Mesenchymal stem cell (in vitro differentiated cells and primary cell): ENCODE data around the gene RBMS3.

ENCODE experiments used
- DNase-seq: peaks from one replicate; pipeline ENCODE4 v3.0.0-alpha.2; 2013
- H2AFZ ChIP-seq: one replicate; pipeline ENCODE4 v1.6.1; 2013; ENCODE audit warnings: low read depth, mild to moderate bottlenecking, control low read depth, inconsistent platforms, low read length, moderate library complexity
- H2AK5ac ChIP-seq: 2 replicates; pipeline ENCODE4 v1.6.1; 2013; ENCODE audit warnings: low read length, moderate library complexity, mild to moderate bottlenecking, inconsistent platforms; ENCODE audit not compliant: severe bottlenecking
- H2BK120ac ChIP-seq: one replicate; pipeline ENCODE4 v1.6.1; 2013; ENCODE audit warnings: low read depth, mild to moderate bottlenecking, inconsistent platforms, low read length, moderate library complexity
- H2BK12ac ChIP-seq, 2 experiments: one replicate each; pipeline ENCODE4 v1.6.1; 2013; ENCODE audit warnings: inconsistent platforms in 2 of 2, low read length in 2 of 2, mild to moderate bottlenecking in 2 of 2, moderate library complexity in 2 of 2, control low read depth in 1 of 2
- H2BK15ac ChIP-seq: one replicate; pipeline ENCODE4 v1.6.1; 2013; ENCODE audit warnings: mild to moderate bottlenecking, low read depth, inconsistent platforms; ENCODE audit not compliant: poor library complexity, severe bottlenecking
- H2BK5ac ChIP-seq: 2 replicates; pipeline ENCODE4 v1.6.1; 2013; ENCODE audit warnings: low read depth, mild to moderate bottlenecking, low read length, control low read depth, inconsistent platforms; ENCODE audit not compliant: poor library complexity, severe bottlenecking
- H3K14ac ChIP-seq, 2 experiments: one replicate each; pipeline ENCODE4 v1.6.1; 2013; ENCODE audit warnings: inconsistent platforms in 2 of 2, low read length in 2 of 2, control low read depth in 1 of 2, mild to moderate bottlenecking in 1 of 2, moderate library complexity in 1 of 2
- H3K18ac ChIP-seq, 2 experiments: one replicate each; pipeline ENCODE4 v1.6.1; 2013; ENCODE audit warnings: inconsistent platforms in 2 of 2, low read length in 2 of 2, control low read depth in 1 of 2, low read depth in 1 of 2, mild to moderate bottlenecking in 1 of 2
- H3K23ac ChIP-seq, 2 experiments: one replicate each; pipeline ENCODE4 v1.6.1; 2013; ENCODE audit warnings: inconsistent platforms in 2 of 2, low read length in 2 of 2, mild to moderate bottlenecking in 2 of 2, moderate library complexity in 2 of 2, control low read depth in 1 of 2
- H3K27ac ChIP-seq: 2 replicates; pipeline ENCODE4 v1.5.1; 2013; ENCODE audit warnings: mild to moderate bottlenecking, moderate library complexity, low read length, control low read depth, inconsistent platforms; ENCODE audit not compliant: poor library complexity, severe bottlenecking
- H3K27me3 ChIP-seq, 2 experiments: 2 replicates each; pipeline versions ENCODE4 v1.6.1 to v1.7.0; 2013; ENCODE audit warnings: low read length in 2 of 2, mild to moderate bottlenecking in 2 of 2, moderate library complexity in 2 of 2, control low read depth in 1 of 2, inconsistent platforms in 1 of 2; ENCODE audit not compliant: control insufficient read depth in 1 of 2, insufficient read depth in 1 of 2
- H3K36me3 ChIP-seq, 2 experiments: 2 replicates each; pipeline versions ENCODE4 v1.6.1 to v1.7.0; 2013; ENCODE audit warnings: low read length in 2 of 2, control low read depth in 1 of 2, inconsistent platforms in 1 of 2, low read depth in 1 of 2, mild to moderate bottlenecking in 1 of 2; ENCODE audit not compliant: insufficient read depth in 2 of 2, control insufficient read depth in 1 of 2
- H3K4ac ChIP-seq, 2 experiments: one replicate each; pipeline ENCODE4 v1.6.1; 2013; ENCODE audit warnings: inconsistent platforms in 2 of 2, low read length in 2 of 2, mild to moderate bottlenecking in 2 of 2, moderate library complexity in 2 of 2, control low read depth in 1 of 2, low read depth in 1 of 2
- H3K4me1 ChIP-seq: 2 replicates; pipeline ENCODE4 v1.6.1; 2013; ENCODE audit warnings: low read depth, low read length, control low read depth; ENCODE audit not compliant: control insufficient read depth, insufficient read depth
- H3K4me2 ChIP-seq: 2 replicates; pipeline ENCODE4 v1.6.1; 2013; ENCODE audit warnings: low read length, mild to moderate bottlenecking, inconsistent platforms; ENCODE audit not compliant: poor library complexity, severe bottlenecking
- H3K4me3 ChIP-seq, 2 experiments: 2 replicates each; pipeline versions ENCODE4 v1.5.1 to v1.7.0; 2013; ENCODE audit warnings: low read length in 2 of 2, mild to moderate bottlenecking in 2 of 2, control low read depth in 1 of 2, low read depth in 1 of 2; ENCODE audit not compliant: insufficient read depth in 1 of 2
- H3K79me1 ChIP-seq: replicated peaks from 2 replicates; pipeline ENCODE4 v1.6.1; 2013; ENCODE audit warnings: mild to moderate bottlenecking, control low read depth, low read length, inconsistent platforms; ENCODE audit not compliant: poor library complexity, severe bottlenecking
- H3K9ac ChIP-seq: 2 replicates; pipeline ENCODE4 v1.7.0; 2013; ENCODE audit warnings: mild to moderate bottlenecking, low read length, moderate library complexity
- H3K9me3 ChIP-seq: 2 replicates; pipeline ENCODE4 v1.7.0; 2013; ENCODE audit warnings: mild to moderate bottlenecking, low read length; ENCODE audit not compliant: control insufficient read depth
- H4K8ac ChIP-seq: one replicate; pipeline ENCODE4 v1.6.1; 2013; ENCODE audit warnings: inconsistent platforms, mild to moderate bottlenecking, low read length, moderate library complexity
- H4K91ac ChIP-seq: one replicate; pipeline ENCODE4 v1.6.1; 2013; ENCODE audit warnings: mild to moderate bottlenecking, low read length, inconsistent platforms
- WGBS: methylation state at CpG from one replicate; pipeline ENCODE4 v1.1.7; 2013; ENCODE audit warnings: mixed read lengths; 5-methylcytosine and 5-hydroxymethylcytosine counted together

The RBMS3 gene

GRCh38 chr3:29649815-29650547 lies 369.1 kb downstream of the RBMS3 start:
- H3K23ac ChIP-seq: no peak overlapping the region
- no peaks in the 10 kb centered on the region for H3K27me3 ChIP-seq
- 39% methylated on average over 6 of the region's 6 CpGs for WGBS
- peak overlapping the region in 1 of 2 experiments; percentile 9 for H2BK12ac ChIP-seq
- peak overlapping the region; percentile 54 to 98 for H3K18ac ChIP-seq
- H3K4me3 ChIP-seq: no peak overlapping the region
- no peak overlapping the region for H2AK5ac ChIP-seq
- no peak overlapping the region for H3K4me2 ChIP-seq
- H2BK120ac ChIP-seq: peak overlapping the region; percentile 61
- no peaks in the 10 kb centered on the region for H3K9me3 ChIP-seq
- H3K36me3 ChIP-seq: no peaks in the 10 kb centered on the region
- H3K79me1 ChIP-seq: peaks cover 13% of the 10 kb centered on the region
- H4K8ac ChIP-seq: peak overlapping the region; percentile 15
- peak overlapping the region; percentile 86 for H4K91ac ChIP-seq
- H2BK5ac ChIP-seq: no peak overlapping the region
- H2BK15ac ChIP-seq: peak overlapping the region; percentile 67
- H3K27ac ChIP-seq: no peak overlapping the region
- H3K4ac ChIP-seq: peak overlapping the region; percentile 34 to 51
- no peak overlapping the region for H3K9ac ChIP-seq
- H3K14ac ChIP-seq: no peak overlapping the region
- DNase-seq: peak; percentile 91
- H2AFZ ChIP-seq: no peak overlapping the region
- H3K4me1 ChIP-seq: no peaks in the 10 kb centered on the region

GRCh38 chr3:29653680-29654079 lies 372.8 kb downstream of the RBMS3 start:
- H3K14ac ChIP-seq: no peak overlapping the region
- H3K23ac ChIP-seq: no peak overlapping the region
- no peak overlapping the region for H4K91ac ChIP-seq
- H3K9ac ChIP-seq: no peak overlapping the region
- no peak overlapping the region for H4K8ac ChIP-seq
- peaks cover 6% of the 10 kb centered on the region for H3K79me1 ChIP-seq
- H2AFZ ChIP-seq: no peak overlapping the region
- H3K27me3 ChIP-seq: no peaks in the 10 kb centered on the region
- H3K18ac ChIP-seq: no peak overlapping the region
- H3K4me3 ChIP-seq: no peak overlapping the region
- H2BK5ac ChIP-seq: no peak overlapping the region
- no peak overlapping the region for H2AK5ac ChIP-seq
- no peaks in the 10 kb centered on the region for H3K9me3 ChIP-seq
- peak; percentile 45 for DNase-seq
- H2BK120ac ChIP-seq: no peak overlapping the region
- no peak overlapping the region for H3K27ac ChIP-seq
- no peak overlapping the region for H2BK12ac ChIP-seq
- H3K4me1 ChIP-seq: no peaks in the 10 kb centered on the region
- no peak overlapping the region for H2BK15ac ChIP-seq
- no peaks in the 10 kb centered on the region for H3K36me3 ChIP-seq
- H3K4ac ChIP-seq: no peak overlapping the region
- WGBS: 91% methylated on average over 3 of the region's 4 CpGs
- no peak overlapping the region for H3K4me2 ChIP-seq

- no peak overlapping the region for H3K4me3 ChIP-seq
- H3K36me3 ChIP-seq: no peaks in the 10 kb centered on the region
- H3K27me3 ChIP-seq: no peaks in the 10 kb centered on the region
- no peak overlapping the region for H2AK5ac ChIP-seq
- no peak overlapping the region for H2BK5ac ChIP-seq
- no peaks in the 10 kb centered on the region for H3K4me1 ChIP-seq
- no peak overlapping the region for H3K23ac ChIP-seq
- H3K18ac ChIP-seq: no peak overlapping the region
- DNase-seq: no peak
- H3K4ac ChIP-seq: no peak overlapping the region
- no peak overlapping the region for H2AFZ ChIP-seq
- 46% methylated on average over 3 of the region's 6 CpGs for WGBS
- H4K91ac ChIP-seq: no peak overlapping the region
- H3K4me2 ChIP-seq: no peak overlapping the region
- H2BK120ac ChIP-seq: no peak overlapping the region
- peaks cover 7% of the 10 kb centered on the region for H3K79me1 ChIP-seq
- H3K9me3 ChIP-seq: no peaks in the 10 kb centered on the region
- H3K9ac ChIP-seq: no peak overlapping the region
- H2BK15ac ChIP-seq: no peak overlapping the region
- H2BK12ac ChIP-seq: no peak overlapping the region
- no peak overlapping the region for H3K14ac ChIP-seq
- no peak overlapping the region for H3K27ac ChIP-seq
- H4K8ac ChIP-seq: no peak overlapping the region
Observed at GRCh38 chr3:29655015-29655747, 374.3 kb downstream of the RBMS3 start.

- no peak overlapping the region for H2BK120ac ChIP-seq
- H3K18ac ChIP-seq: no peak overlapping the region
- WGBS: 51% methylated on average over 3 of the region's 3 CpGs
- no peaks in the 10 kb centered on the region for H3K4me1 ChIP-seq
- no peak overlapping the region for H2AFZ ChIP-seq
- no peaks in the 10 kb centered on the region for H3K27me3 ChIP-seq
- no peak overlapping the region for H2AK5ac ChIP-seq
- H3K14ac ChIP-seq: no peak overlapping the region
- H3K9ac ChIP-seq: no peak overlapping the region
- H2BK12ac ChIP-seq: no peak overlapping the region
- H4K8ac ChIP-seq: no peak overlapping the region
- no peaks in the 10 kb centered on the region for H3K9me3 ChIP-seq
- no peak overlapping the region for H4K91ac ChIP-seq
- DNase-seq: no peak
- no peak overlapping the region for H3K4me3 ChIP-seq
- H2BK15ac ChIP-seq: no peak overlapping the region
- H3K36me3 ChIP-seq: peaks cover 0 to 6% of the 10 kb centered on the region in 2 experiments
- no peak overlapping the region for H2BK5ac ChIP-seq
- no peak overlapping the region for H3K4ac ChIP-seq
- H3K27ac ChIP-seq: no peak overlapping the region
- H3K4me2 ChIP-seq: no peak overlapping the region
- peaks cover 12% of the 10 kb centered on the region for H3K79me1 ChIP-seq
- no peak overlapping the region for H3K23ac ChIP-seq
Observed at GRCh38 chr3:29665688-29666087, 384.8 kb downstream of the RBMS3 start.
